HPDE6-E6E7 (cell line): ENCODE measurements around the gene SOS2.
"Not testable (repeated sequence)": the region's sequence is repeated elsewhere in the genome, so short reads cannot be mapped to it uniquely, and the experiment has no call there.

ENCODE experiments used
- DNase-seq: peaks from one replicate; pipeline ENCODE4 v3.0.0; 2011; ENCODE audit warnings: missing footprints; ENCODE audit errors: extremely low spot score

Gene SOS2

DNA sequence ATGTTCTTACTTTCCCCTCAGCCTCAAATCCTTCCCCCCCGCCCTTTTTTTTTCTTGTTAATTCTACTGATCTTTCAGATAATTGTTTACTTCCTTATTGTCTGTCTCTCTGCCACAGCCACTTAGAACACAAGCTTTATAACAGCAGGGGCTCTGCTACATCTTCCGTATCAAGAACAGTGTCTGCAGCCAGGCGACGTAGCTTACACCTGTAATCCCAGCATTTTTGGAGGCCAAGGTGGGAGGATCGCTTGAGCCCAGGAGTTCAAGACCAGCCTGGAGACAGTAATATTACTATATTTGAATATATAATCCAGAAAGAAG is 5.4 kb downstream of the SOS2 start:
- DNase-seq: no peak

- no peak for DNase-seq
Measured at GRCh38 chr14:50225067-50225973, 6.1 kb downstream of the SOS2 start.

- no peak for DNase-seq
Measured at GRCh38 chr14:50222055-50222613, 9.2 kb downstream of the SOS2 start.

GRCh38 chr14:50218501-50218900 is 12.9 kb downstream of the SOS2 start:
- DNase-seq: no peak

DNA sequence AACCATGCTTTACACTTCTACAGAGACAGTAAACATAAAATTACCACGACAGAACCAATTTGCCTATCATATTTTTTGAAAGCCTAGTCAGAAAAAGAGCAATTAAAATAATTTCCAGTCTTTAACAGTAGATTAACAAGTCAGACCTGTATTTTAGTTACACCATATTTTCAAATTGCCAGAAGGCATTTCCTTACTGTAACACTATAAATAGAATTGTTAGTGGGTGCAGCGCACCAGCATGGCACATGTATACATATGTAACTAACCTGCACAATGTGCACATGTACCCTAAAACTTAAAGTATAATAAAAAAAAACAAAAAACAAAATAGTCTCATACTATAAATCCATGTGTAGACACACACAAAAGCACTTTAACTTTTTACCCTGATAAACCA is 16.0 kb downstream of the SOS2 start:
- no peak for DNase-seq

DNA sequence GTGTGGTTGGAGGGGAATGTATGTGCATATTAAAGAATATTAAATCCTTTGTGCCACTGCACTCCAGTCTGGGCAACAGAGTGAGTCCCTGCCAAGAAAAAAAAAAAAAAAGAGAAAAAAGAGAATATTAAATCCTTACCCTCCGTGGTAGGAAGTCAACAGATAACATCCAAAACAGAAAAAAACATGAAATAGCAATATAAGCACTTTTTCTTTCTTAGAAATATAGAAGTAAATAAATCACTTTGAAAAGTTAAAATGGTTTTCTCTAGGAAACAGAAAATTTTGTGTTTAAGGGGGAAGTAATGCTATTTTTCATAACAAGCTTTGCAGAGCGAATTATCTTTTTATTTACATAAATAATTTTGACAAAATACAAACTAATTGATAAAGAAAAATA is 17.6 kb downstream of the SOS2 start:
- DNase-seq: no peak

- no peak for DNase-seq
Measured at GRCh38 chr14:50212726-50213125, 18.7 kb downstream of the SOS2 start.

- DNase-seq: no peak
Measured at GRCh38 chr14:50210074-50210473, 21.3 kb downstream of the SOS2 start.

GRCh38 chr14:50198499-50198898 is 32.9 kb downstream of the SOS2 start:
- DNase-seq: no peak

DNA sequence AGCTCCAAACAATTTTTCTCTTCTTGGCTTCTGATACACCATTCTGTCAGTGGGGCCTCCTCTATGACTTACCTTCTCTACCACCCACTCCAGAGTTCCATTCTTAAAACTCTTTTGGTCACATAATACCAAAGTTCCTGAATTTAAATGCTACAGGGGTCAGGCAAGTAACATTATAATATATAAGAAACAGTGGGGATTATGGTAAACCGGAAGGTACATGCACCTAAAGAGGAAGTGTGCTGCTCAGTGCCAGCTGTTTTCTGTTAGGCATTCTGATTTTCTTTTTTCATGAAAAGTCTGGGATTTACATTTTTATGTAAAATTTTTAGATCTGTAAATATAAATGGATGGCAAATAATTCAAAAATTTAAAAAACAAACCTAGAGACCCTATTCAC is 39.9 kb downstream of the SOS2 start:
- no peak for DNase-seq

DNA sequence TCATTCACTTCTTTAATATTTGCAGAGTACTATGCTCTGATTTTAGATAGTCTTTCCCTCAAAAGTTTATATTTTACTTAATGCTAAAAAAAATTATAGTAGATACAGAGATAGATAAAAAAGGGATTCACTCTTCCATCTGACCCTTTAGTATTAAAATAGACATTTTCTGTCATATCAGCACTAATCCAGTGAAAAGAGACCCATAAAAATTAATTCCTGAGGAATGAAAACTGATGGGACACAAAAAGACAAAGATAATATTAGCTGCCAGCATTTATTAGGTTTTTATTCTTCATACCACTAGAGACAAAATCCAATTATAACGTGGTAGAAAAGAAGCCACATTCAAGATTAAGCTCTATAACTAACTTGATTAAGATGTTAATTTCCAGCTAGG is 45.3 kb downstream of the SOS2 start:
- DNase-seq: no peak

GRCh38 chr14:50173891-50174290 is 57.5 kb downstream of the SOS2 start:
- DNase-seq: no peak

DNA sequence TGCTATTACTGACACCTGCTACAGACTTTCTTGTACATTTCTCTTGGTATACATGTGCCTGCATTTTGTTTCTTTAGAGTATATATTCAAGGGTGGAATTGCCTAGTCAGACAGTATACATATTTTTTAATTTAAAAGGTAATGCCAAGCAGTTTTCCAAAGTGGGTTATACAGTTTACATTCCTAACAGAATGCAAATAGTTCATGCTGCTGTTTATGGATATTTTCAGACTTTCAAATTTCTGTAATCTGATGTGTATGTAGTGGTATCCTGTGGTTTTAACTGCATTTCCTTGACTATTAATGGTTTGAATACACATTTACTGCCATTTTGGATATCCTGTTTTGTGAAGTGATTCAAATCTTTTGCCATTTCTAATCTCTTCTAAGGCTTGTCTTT is 59.5 kb downstream of the SOS2 start:
- DNase-seq: no peak

GRCh38 chr14:50167381-50167780 is 64.0 kb downstream of the SOS2 start:
- DNase-seq: not testable (repeated sequence)

GRCh38 chr14:50156111-50156510 is 75.3 kb downstream of the SOS2 start:
- DNase-seq: peak; percentile 2

DNA sequence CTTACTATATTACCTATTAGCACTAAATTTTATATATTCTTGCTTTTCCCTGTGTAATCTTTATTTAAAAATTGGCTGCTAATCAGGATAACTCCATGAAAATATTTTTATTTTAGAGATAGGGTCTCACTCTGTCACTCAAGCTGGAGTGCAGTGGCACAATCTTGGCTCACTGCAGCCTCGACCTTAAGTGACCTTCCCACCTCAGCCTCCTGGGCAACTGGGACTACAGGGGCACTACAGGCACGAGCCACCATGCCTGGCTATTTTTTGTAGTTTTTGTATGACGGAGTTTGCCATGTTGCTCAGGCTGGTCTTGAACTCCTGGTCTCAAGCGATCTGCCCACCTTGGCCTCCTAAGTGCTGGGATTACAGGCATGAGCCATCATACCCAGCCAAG is 82.6 kb downstream of the SOS2 start:
- DNase-seq: no peak

DNA sequence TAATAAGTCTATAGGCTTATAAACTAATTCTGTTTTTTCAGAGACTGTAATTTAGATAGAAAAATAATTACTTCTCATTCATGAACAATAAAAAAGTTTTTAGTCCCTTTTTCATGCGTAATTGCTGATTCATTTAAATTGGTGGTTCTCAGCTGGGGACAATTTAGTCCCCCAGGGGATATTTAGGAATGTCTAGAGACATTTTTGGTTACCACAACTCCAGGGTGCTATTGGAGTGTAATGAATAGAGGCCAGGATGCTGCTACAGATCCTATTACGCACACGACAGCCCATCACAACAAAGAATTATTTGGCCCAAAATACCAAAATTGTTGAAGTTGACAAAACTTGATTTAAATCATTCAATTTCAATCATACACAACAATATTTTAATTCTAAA is 92.2 kb downstream of the SOS2 start:
- DNase-seq: no peak

DNA sequence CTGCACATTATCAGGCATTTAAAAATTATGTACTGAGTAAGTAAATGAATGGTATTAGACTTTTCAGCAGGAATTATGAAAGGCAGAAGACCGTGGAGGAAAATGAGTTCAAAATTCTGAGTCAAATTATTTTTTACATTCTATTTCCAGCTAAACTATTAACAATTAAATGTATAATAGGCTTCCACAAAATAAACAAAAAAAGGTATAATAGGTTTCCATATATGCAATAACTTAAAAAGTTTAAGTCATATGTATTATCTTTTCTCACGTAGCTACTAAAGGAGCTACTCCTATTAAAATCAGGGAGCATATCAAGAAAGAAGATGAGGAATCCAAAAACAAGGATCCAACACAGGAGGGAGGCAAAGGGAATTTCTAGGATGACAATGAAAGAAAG is 103.6 kb downstream of the SOS2 start:
- no peak for DNase-seq

- no peak for DNase-seq
Measured at GRCh38 chr14:50123062-50123461, 108.3 kb downstream of the SOS2 start.

DNA sequence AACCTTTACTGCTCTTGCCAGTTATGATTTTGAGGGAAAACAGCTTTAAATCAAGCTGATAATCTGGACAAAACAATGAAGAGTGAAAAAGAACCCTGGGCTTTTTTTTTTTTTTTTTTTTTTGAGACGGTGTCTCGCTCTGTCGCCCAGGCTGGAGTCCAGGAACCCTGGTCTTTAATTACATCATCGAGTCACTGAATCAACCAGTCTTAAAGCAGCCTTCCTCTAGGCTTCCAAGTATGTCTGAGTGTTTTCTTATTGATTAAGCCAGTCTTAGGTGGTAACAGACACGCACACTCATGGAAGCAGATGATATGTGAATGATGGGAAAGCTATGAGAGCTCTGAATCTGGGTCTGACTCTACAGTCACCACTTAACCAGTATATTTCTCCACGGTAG is 109.1 kb downstream of the SOS2 start:
- no peak for DNase-seq

- no peak for DNase-seq
Measured at GRCh38 chr14:50121486-50121885, 109.9 kb downstream of the SOS2 start.

GRCh38 chr14:50117456-50117855 is 113.9 kb downstream of the SOS2 start:
- DNase-seq: no peak

GRCh38 chr14:50116966-50117365 is 114.4 kb downstream of the SOS2 start:
- DNase-seq: no peak
